Breast epithelium (tissue), 4 donors: ENCODE data around the gene MRPL33. TPM values are rescaled to one million over a fixed set of nuclear protein-coding genes. Genes with fewer than 3 reads are reported as not detected.
"Not testable (repeated sequence)": the region's sequence is repeated elsewhere in the genome, so short reads cannot be mapped to it uniquely, and the experiment has no call there.

Experiments used
- DNase-seq, 2 donors: peaks; one replicate each; pipeline ENCODE4 v3.0.0-alpha.2; 2019; ENCODE audit warnings: low spot score in 2 of 2
- H3K27ac ChIP-seq, 2 donors: fragments of 200-600 bp; sonication (generic) in 1 of 2; one replicate each; pipeline ENCODE4 v1.5.1; 2016 to 2019; ENCODE audit warnings: mild to moderate bottlenecking in 1 of 2
- H3K27me3 ChIP-seq, 2 donors: fragments of 200-600 bp; sonication (generic) in 1 of 2; one replicate each; pipeline versions ENCODE4 v1.5.1 to v1.6.0; 2017 to 2019; ENCODE audit warnings: control low read depth in 1 of 2, mild to moderate bottlenecking in 1 of 2
- H3K36me3 ChIP-seq: fragments of 200-600 bp; one replicate; pipeline ENCODE4 v1.5.1; 2019
- H3K4me1 ChIP-seq, 2 donors: fragments of 200-600 bp; sonication (generic); one replicate each; pipeline ENCODE4 v1.5.1; 2016 to 2019; ENCODE audit warnings: control low read depth in 1 of 2
- H3K4me3 ChIP-seq, 3 donors: fragments of 200-600 bp; sonication (generic); 1 replicate in 2 of 3; 2 replicates in 1 of 3; pipeline ENCODE4 v1.5.1; 2016 to 2019; ENCODE audit warnings: mild to moderate bottlenecking in 3 of 3, moderate library complexity in 2 of 3
- H3K9me3 ChIP-seq, 2 donors: fragments of 200-600 bp; sonication (generic) in 1 of 2; one replicate each; pipeline ENCODE4 v1.5.1; 2016 to 2019; ENCODE audit warnings: control low read depth in 1 of 2
- CTCF ChIP-seq, 3 donors: fragments of 450-650 bp; IDR thresholded peaks; one replicate each; pipeline ENCODE4 v1.5.1; 2016 to 2017; ENCODE audit warnings: antibody characterized with exemption in 3 of 3, mild to moderate bottlenecking in 3 of 3, moderate library complexity in 3 of 3
- POLR2A ChIP-seq: fragments of 450-650 bp; IDR thresholded peaks from one replicate; pipeline ENCODE4 v1.6.1; 2016; ENCODE audit warnings: antibody characterized with exemption, mild to moderate bottlenecking, moderate library complexity
- POLR2AphosphoS5 ChIP-seq, 3 donors: sonication (generic); formaldehyde crosslinking; IDR thresholded peaks; one replicate each; pipeline ENCODE4 v1.6.1; 2017; ENCODE audit warnings: antibody characterized with exemption in 3 of 3
- intact Hi-C: fragments of 100-400 bp; cut with DNase I; formaldehyde crosslinking; loops from one replicate; pipeline ENCODE4 v1.15.1; 2023; ENCODE audit warnings: low total_unique reads
- total RNA-seq, 3 donors: library from RNA; depleted of rRNA; stranded (reverse); fragments of >200 nt; gene quantifications; one replicate each; pipeline ENCODE4 v1.1.0, GENCODE V29; 2016

Gene MRPL33
- total RNA-seq, 3 donors from 2014 or later, result 88.2 to 93.3 (median 89.7) TPM

GRCh38 chr2:27741673-27742072 lies 29.8 kb upstream of the MRPL33 start:
- intact Hi-C loops, result no loop called here
- TF ChIP-seq POLR2AphosphoS5 (IDR thresholded peaks at IDR 0.05) (no peak), POLR2A (no peak), CTCF (IDR thresholded peaks at IDR 0.05) (no peak)
- Histone ChIP-seq H3K4me1 (no peaks in the 10 kb centered on the region), H3K36me3 (no peaks in the 10 kb centered on the region), H3K9me3 (no peaks in the 10 kb centered on the region), H3K27ac (no peak overlapping the region), H3K4me3 (no peak overlapping the region), H3K27me3 (no peaks in the 10 kb centered on the region)
- DNase-seq, result no peak

- Histone ChIP-seq H3K4me3 (no peak overlapping the region), H3K9me3 (no peaks in the 10 kb centered on the region), H3K27ac (no peak overlapping the region), H3K4me1 (no peaks in the 10 kb centered on the region), H3K36me3 (no peaks in the 10 kb centered on the region), H3K27me3 (no peaks in the 10 kb centered on the region)
- no peak for TF ChIP-seq POLR2A
- TF ChIP-seq POLR2AphosphoS5 (IDR thresholded peaks at IDR 0.05), result no peak
- TF ChIP-seq CTCF (IDR thresholded peaks at IDR 0.05), result no peak
- intact Hi-C loops, result no loop called here
- no peak for DNase-seq
Observed at GRCh38 chr2:27742571-27742970, 28.9 kb upstream of the MRPL33 start.

- intact Hi-C loops, H3K27ac ChIP-seq, H3K27me3 ChIP-seq, DNase-seq, H3K36me3 ChIP-seq, H3K4me3 ChIP-seq, H3K9me3 ChIP-seq, H3K4me1 ChIP-seq: not testable (repeated sequence)
Observed at GRCh38 chr2:27745494-27745893, 26.0 kb upstream of the MRPL33 start.

GRCh38 chr2:27746325-27746724 lies 25.2 kb upstream of the MRPL33 start:
- Histone ChIP-seq H3K36me3 (no peaks in the 10 kb centered on the region), H3K4me3 (no peak overlapping the region), H3K4me1 (no peaks in the 10 kb centered on the region), H3K9me3 (peaks cover 0 to 8% of the 10 kb centered on the region in 2 donors), H3K27ac (no peak overlapping the region), H3K27me3 (no peaks in the 10 kb centered on the region)
- intact Hi-C loops, result no loop called here
- no peak for TF ChIP-seq POLR2AphosphoS5 (IDR thresholded peaks at IDR 0.05)
- TF ChIP-seq POLR2A, result no peak
- no peak for TF ChIP-seq CTCF (IDR thresholded peaks at IDR 0.05)
- no peak for DNase-seq

GRCh38 chr2:27747827-27748352 lies 23.6 kb upstream of the MRPL33 start:
- intact Hi-C loops, result no loop called here
- no peak overlapping the region for H3K27ac ChIP-seq
- TF ChIP-seq POLR2A (no peak), POLR2AphosphoS5 (IDR thresholded peaks at IDR 0.05) (no peak)
- H3K4me3 ChIP-seq, result no peak overlapping the region
- H3K36me3 ChIP-seq, result no peaks in the 10 kb centered on the region
- H3K27me3 ChIP-seq, result no peaks in the 10 kb centered on the region
- peaks cover 0 to 8% of the 10 kb centered on the region in 2 donors for H3K9me3 ChIP-seq
- H3K4me1 ChIP-seq, result no peaks in the 10 kb centered on the region
- DNase-seq, result no peak

GRCh38 chr2:27748803-27749554 lies 22.5 kb upstream of the MRPL33 start:
- H3K4me3 ChIP-seq, intact Hi-C loops, H3K9me3 ChIP-seq, H3K27me3 ChIP-seq, H3K27ac ChIP-seq, H3K36me3 ChIP-seq, H3K4me1 ChIP-seq, DNase-seq: not testable (repeated sequence)
